CD4-positive, alpha-beta T cell treated with Interleukin-17A for 1 hour (primary cell): ENCODE results near the gene TMEM54.

Source experiments
- DNase-seq: peaks from one replicate; pipeline ENCODE4 v3.0.0-alpha.2; 2020

The TMEM54 gene

DNA sequence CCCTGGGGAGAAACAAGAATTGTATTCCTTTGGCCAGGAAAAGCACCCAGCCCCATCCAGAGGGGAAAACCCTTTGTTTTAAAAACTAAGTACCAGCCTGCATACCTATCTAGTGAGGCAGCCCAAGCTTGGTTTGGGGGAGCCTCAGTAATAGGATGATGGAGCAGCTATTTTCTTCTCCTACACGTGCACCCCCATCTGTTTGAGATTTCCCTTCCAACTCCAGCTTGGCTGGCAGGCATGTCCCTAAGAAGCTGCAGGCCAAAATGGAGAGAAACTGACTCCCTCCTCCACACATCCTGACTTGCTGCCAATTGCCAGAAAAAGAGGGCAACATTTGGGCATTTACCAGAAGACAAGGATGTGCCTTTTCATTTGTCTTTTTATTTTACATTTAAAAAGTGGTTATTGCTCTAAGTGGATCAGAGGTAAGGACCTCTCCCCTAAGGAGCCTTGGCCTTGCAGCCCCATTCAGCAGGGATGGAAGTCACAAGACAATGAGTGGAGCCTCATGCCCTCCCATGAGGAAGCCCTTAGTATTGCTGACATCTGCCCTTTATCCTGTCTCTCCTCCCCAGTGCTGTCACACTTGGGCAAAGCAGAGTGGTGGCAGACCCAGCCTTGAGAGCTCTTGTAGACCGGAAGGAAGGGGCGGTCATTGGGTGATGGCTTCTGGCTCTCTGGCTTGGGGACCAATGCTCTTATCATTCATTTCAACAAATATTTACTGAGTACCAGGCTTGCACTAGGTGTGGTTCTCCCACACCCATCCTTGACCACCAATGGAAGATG, 39.1 kb downstream of the TMEM54 start:
- no peak for DNase-seq

GRCh38 chr1:32860566-32860965, 40.6 kb downstream of the TMEM54 start:
- no peak for DNase-seq

DNA sequence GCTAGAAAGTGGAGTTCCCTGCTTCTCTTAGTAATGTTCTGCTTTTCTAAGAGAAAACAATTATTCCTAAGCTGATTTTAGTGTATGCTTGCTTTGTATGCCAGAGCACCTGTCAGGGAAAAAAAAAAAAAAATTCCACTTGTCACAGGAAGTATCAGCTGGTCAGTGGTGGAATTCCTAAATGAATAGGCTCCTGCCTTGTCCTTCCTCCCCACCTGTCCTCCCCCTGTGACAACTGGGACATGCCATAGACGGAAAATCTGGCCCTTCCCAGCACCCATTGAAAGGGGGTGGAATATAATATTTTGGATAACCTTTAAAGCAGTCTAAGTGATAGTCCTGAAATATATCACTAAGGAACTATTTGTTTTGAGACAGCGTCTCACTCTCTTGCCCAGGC, 41.3 kb downstream of the TMEM54 start:
- DNase-seq, result no peak

GRCh38 chr1:32858791-32859190, 42.4 kb downstream of the TMEM54 start:
- DNase-seq, result no peak

- no peak for DNase-seq
These were observed 43.1 kb downstream of the TMEM54 start for GRCh38 chr1:32858136-32858535.

DNA sequence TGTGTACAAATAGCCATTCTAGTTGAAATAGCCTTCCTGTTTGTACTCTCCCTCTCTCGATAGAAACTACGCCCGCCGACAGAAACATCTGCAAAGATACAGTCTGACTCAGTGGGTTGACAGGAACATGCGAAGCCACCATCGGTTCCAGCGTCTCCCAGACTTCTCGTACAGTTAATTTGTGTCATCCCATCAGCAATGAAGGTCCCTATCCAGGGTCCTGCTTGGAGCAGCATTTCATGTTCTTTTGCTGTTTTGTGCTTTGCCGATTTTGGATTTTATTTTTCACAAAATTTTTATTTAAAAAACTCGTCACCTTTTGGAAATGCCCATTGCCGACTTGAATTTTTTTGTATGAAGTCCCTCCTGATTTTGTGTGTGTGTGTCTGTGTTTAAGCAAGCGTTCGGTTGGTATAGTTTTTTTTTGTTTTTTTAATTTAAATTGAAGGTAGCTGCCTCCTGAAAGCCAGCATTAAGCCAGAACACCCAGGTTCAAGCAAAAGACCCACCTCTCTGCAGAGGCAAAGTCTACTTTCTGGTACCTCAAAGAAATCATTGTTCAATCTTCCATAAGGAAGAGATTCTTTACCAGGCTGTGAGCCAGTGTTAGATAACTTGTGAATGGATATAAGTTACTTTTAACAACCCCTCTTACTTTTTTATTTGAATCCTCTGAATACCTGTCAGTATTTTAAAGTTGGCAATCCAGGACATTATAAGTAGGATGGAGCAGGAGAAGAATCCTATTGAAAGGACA, 45.1 kb downstream of the TMEM54 start:
- DNase-seq, result no peak

DNA sequence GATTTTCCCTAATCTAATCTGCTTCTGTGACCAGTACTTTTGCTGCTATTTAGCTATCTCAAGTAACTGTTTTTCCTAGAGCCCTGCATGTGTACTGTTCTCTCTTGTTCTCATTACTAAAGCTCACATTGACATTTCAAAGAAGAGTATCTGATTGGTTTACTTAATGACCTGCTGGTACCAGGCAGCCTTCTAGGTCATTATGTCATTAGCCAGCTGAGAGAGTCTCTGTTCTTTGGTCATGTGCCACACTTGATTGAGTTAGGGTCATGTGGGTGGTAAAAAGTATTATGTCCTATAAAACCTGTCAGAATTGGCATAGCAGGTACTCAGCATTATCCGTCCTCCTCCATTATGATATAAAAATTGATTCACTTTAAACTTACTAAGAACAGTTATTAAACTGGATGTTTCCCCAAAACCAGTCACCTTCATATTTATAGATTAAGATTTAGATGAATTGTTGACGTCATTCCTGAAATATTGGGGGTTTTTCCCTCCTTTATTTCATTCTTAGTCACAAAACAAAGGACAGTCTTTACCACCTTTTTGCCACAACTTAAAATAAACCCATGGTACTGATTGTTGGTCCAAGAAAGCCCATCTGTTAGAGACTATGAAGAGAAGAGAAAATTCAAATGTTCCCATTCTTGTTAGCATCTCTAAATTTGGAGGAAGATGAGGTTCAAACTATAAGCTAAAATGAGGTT, 52.7 kb downstream of the TMEM54 start:
- no peak for DNase-seq
